ENCODE data around the gene TREM1.

DNA sequence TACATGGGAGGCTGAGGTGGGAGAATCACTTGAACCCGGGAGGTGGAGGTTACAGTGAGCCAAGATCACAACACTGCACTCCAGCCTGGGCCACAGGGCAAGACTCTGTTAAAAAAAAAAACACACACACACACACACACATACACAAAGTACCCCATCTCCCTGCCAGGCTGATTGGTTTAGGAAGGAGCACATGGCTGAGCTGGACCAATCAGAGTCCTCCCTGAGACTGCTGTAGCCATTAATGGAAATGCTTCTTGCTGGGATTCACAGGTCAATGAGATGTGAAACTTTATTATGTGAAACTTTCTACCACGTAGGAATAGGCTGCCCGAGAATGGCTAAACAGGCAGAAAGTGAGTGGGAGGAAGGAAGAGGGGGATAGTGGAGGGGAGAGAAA, 2.9 kb downstream of the TREM1 start:
- TF ChIP-seq BHLHE40 (IDR thresholded peaks at IDR 0.05; ENCODE audit: borderline replicate concordance) = no peak
- no peak for TF ChIP-seq FOXM1 (IDR thresholded peaks at IDR 0.05; ENCODE audit: borderline replicate concordance)
- TF ChIP-seq ARNT (IDR thresholded peaks at IDR 0.05) = no peak
- TF ChIP-seq ELF4 (IDR thresholded peaks at IDR 0.05) = no peak
- no peak for TF ChIP-seq SP1 (IDR thresholded peaks at IDR 0.05)
- TF ChIP-seq FOXK2 (IDR thresholded peaks at IDR 0.05) = no peak
